Stimulated activated naive CD4-positive, alpha-beta T cell treated with Interleukin-2 at 50 U/mL for 16 hours (primary cell): Measurements from ENCODE around the gene CDK13.

Source experiments
- DNase-seq: peaks from one replicate; lab custom pipeline; 2025; lab: John Stamatoyannopoulos, UW

Gene CDK13

GRCh38 chr7:40008223-40008815 is 58.3 kb downstream of the CDK13 start:
- no peak for DNase-seq

GRCh38 chr7:40009301-40009700 is 59.2 kb downstream of the CDK13 start:
- no peak for DNase-seq

- DNase-seq, result no peak
Observed at GRCh38 chr7:40014376-40014775, 64.3 kb downstream of the CDK13 start.

- no peak for DNase-seq
Observed at GRCh38 chr7:40015790-40016296, 65.8 kb downstream of the CDK13 start.

GRCh38 chr7:40019558-40019957 is 69.5 kb downstream of the CDK13 start:
- no peak for DNase-seq

- no peak for DNase-seq
Observed at GRCh38 chr7:40024048-40024447, 74.0 kb downstream of the CDK13 start.

GRCh38 chr7:40024841-40025240 is 74.8 kb downstream of the CDK13 start:
- no peak for DNase-seq

GRCh38 chr7:40027545-40027944 is 77.5 kb downstream of the CDK13 start:
- no peak for DNase-seq

GRCh38 chr7:40033826-40034225 is 83.8 kb downstream of the CDK13 start:
- no peak for DNase-seq

GRCh38 chr7:40041456-40041855 is 91.4 kb downstream of the CDK13 start:
- no peak for DNase-seq

- no peak for DNase-seq
Observed at GRCh38 chr7:40043164-40043563, 93.1 kb downstream of the CDK13 start.

- no peak for DNase-seq
Observed at GRCh38 chr7:40047661-40048060, 97.6 kb downstream of the CDK13 start.

GRCh38 chr7:40057292-40057691 is 107.2 kb downstream of the CDK13 start:
- DNase-seq, result no peak

GRCh38 chr7:40058026-40058425 is 108.0 kb downstream of the CDK13 start:
- no peak for DNase-seq

GRCh38 chr7:40058636-40059035 is 108.6 kb downstream of the CDK13 start:
- no peak for DNase-seq

GRCh38 chr7:40059057-40059456 is 109.0 kb downstream of the CDK13 start:
- no peak for DNase-seq

GRCh38 chr7:40072268-40072667 is 122.2 kb downstream of the CDK13 start:
- no peak for DNase-seq

- DNase-seq, result no peak
Observed at GRCh38 chr7:40073239-40073638, 123.2 kb downstream of the CDK13 start.

- DNase-seq, result no peak
Observed at GRCh38 chr7:40077849-40078248, 127.8 kb downstream of the CDK13 start.

GRCh38 chr7:40092182-40092581 is 142.1 kb downstream of the CDK13 start:
- DNase-seq, result no peak

GRCh38 chr7:40093631-40094350 is 143.7 kb downstream of the CDK13 start:
- DNase-seq, result no peak

- no peak for DNase-seq
Observed at GRCh38 chr7:40095230-40095629, 145.2 kb downstream of the CDK13 start.

GRCh38 chr7:40095695-40096327 is 145.8 kb downstream of the CDK13 start:
- DNase-seq, result no peak
